Tibial nerve (tissue), 4 donors: ENCODE results near the gene RBMS3.

ENCODE experiments used
- CTCF ChIP-seq, 5 experiments: fragments of 200-600 bp in 3 of 5; fragments of 450-650 bp in 2 of 5; sonication (generic) in 3 of 5; IDR thresholded peaks; one replicate each; pipeline ENCODE4 v1.5.1; 2016 to 2019; ENCODE audit warnings: antibody characterized with exemption in 5 of 5, mild to moderate bottlenecking in 3 of 5, moderate library complexity in 2 of 5
- EP300 ChIP-seq, 2 donors: sonication (generic); formaldehyde crosslinking; IDR thresholded peaks; one replicate each; pipeline ENCODE4 v1.6.1; 2017; ENCODE audit warnings: antibody characterized with exemption in 2 of 2, mild to moderate bottlenecking in 1 of 2

GRCh38 chr3:29887451-29887850 is 606.6 kb downstream of the RBMS3 start:
- TF ChIP-seq CTCF (IDR thresholded peaks at IDR 0.05) (no peak), EP300 (IDR thresholded peaks at IDR 0.05) (no peak)
